ENCODE measurements around the gene ROCK1.

Gene ROCK1

DNA sequence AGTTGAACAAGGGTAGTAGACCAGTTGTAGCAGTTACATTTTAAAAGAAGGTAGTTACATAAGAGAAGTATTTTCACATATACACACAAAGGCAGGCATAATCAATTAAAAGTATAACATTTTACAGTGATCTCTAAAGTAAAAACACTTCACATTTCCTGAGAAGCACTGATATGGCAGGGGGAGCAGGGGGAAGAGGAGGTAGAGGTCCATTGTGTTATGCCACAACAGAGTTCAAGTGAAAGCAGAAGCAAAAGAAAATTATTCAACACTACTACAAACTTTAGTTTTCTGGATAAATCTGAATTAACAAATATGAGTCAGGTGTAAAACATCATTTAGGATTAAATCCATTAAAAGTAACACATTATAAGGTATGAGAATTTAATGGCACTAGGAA lies 38.4 kb downstream of the ROCK1 start:
- TF ChIP-seq, protein P1, sequence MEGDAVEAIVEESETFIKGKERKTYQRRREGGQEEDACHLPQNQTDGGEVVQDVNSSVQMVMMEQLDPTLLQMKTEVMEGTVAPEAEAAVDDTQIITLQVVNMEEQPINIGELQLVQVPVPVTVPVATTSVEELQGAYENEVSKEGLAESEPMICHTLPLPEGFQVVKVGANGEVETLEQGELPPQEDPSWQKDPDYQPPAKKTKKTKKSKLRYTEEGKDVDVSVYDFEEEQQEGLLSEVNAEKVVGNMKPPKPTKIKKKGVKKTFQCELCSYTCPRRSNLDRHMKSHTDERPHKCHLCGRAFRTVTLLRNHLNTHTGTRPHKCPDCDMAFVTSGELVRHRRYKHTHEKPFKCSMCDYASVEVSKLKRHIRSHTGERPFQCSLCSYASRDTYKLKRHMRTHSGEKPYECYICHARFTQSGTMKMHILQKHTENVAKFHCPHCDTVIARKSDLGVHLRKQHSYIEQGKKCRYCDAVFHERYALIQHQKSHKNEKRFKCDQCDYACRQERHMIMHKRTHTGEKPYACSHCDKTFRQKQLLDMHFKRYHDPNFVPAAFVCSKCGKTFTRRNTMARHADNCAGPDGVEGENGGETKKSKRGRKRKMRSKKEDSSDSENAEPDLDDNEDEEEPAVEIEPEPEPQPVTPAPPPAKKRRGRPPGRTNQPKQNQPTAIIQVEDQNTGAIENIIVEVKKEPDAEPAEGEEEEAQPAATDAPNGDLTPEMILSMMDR (conservative IDR thresholded peaks at IDR 0.05; ENCODE audit: low read depth, low read length) = no peak
- no peak for DNase-seq (ENCODE audit: low read depth)
- no peak overlapping the region for H3K4me3 ChIP-seq (ENCODE audit: low read depth, low read length)

DNA sequence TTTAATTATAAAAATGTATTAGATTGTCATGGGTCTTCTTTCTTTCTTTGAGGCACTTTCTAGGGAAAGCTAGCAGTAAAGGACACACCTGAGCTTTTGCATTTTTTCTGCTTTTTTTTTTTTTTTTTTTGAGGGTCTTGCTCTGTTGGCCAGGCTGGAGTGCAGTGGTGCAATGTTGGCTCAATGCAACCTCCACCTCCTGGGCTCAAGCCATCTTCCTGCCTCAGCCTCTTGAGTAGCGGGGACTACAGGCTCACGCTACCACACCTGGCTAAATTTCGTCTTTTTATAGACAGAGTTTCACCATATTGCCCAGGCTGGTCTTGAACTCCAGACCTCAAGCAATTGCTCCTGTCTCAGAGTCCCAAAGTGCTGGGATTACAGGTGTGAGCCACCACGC lies 40.5 kb downstream of the ROCK1 start:
- H3K4me3 ChIP-seq (ENCODE audit: low read depth, low read length) = no peak overlapping the region
- TF ChIP-seq, protein P1 (conservative IDR thresholded peaks at IDR 0.05; ENCODE audit: low read depth, low read length) = no peak
- no peak for DNase-seq (ENCODE audit: low read depth)

DNA sequence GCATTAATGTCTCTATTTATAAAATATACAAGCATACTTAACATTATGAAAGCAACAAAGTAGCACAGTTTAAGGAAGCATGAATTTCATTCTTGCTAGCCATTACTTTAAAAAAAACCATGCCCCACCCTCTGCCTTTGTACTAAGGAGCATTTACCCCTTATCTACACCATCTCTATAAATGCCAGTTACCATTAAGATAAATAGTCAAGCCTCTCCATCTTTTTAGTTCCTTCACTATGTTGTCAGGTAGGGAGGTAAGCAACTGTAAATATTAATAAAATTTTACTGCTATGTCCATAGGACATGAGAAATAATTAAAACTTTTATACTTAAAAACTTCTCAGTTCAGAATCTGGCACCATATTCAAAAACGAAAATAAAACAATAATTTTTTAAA lies 42.1 kb downstream of the ROCK1 start:
- H3K4me3 ChIP-seq (ENCODE audit: low read depth, low read length) = no peak overlapping the region
- TF ChIP-seq, protein P1 (conservative IDR thresholded peaks at IDR 0.05; ENCODE audit: low read depth, low read length) = no peak
- DNase-seq (ENCODE audit: low read depth) = no peak

DNA sequence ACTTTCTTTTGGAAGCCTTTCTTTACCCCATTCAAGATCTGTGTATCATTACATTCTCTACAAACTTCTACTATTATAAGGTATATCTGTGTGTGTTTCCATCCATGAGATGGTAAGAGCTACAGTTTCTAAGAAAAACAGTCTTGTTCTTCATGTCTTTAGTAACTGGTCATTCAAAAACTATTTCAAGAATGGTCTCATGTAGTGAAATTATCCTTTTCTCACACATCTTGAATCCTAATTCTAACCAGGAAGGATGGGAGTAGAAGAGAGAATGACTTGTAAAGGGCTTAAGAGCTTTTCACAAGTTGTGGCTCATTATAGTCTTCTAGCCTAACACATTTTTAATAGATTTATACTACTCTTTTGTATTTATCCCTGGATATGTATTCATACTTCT lies 47.3 kb downstream of the ROCK1 start:
- no peak overlapping the region for H3K4me3 ChIP-seq (ENCODE audit: low read depth, low read length)
- TF ChIP-seq, protein P1 (conservative IDR thresholded peaks at IDR 0.05; ENCODE audit: low read depth, low read length) = no peak
- peak; percentile 66 for DNase-seq (ENCODE audit: low read depth)

DNA sequence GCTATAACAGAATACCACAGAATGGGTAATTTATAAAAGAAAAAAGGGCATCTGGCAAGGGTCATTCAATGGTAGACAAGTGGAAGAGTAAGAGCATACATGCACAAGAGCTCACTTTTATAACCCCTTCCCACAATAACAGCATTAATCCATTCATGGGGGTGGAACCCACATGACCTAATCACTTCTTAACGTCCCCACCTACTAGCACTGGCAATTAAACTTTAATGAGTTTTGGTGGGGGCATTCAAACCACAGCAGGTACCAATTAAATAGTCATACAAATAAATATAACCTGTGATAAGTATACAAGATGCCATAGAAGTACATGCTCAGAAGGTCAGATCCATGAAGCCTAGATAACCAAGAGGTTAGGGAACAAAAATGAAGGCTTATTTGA lies 48.6 kb downstream of the ROCK1 start:
- H3K4me3 ChIP-seq (ENCODE audit: low read depth, low read length) = no peak overlapping the region
- DNase-seq (ENCODE audit: low read depth) = no peak
- TF ChIP-seq, protein P1 (conservative IDR thresholded peaks at IDR 0.05; ENCODE audit: low read depth, low read length) = no peak

DNA sequence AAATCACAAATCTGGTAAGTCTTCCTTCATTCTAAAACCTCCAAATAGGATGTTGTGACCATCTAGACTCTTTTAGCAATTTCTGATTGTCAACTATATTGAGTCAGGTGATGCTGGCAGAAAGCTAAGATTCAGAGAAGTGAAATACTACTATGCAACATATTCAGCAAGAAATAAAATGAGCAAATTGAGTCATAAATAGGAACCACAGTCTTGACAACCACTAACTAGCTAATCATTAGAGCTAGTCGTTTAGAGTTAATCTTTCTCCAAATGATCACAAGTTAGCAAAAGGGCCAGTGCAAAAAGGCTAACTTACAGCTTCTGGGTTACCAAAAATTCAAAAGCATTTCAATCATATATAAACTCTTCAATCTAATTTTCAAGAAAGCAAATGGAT lies 54.5 kb downstream of the ROCK1 start:
- H3K4me3 ChIP-seq (ENCODE audit: low read depth, low read length) = no peak overlapping the region
- TF ChIP-seq, protein P1 (conservative IDR thresholded peaks at IDR 0.05; ENCODE audit: low read depth, low read length) = no peak
- no peak for DNase-seq (ENCODE audit: low read depth)

DNA sequence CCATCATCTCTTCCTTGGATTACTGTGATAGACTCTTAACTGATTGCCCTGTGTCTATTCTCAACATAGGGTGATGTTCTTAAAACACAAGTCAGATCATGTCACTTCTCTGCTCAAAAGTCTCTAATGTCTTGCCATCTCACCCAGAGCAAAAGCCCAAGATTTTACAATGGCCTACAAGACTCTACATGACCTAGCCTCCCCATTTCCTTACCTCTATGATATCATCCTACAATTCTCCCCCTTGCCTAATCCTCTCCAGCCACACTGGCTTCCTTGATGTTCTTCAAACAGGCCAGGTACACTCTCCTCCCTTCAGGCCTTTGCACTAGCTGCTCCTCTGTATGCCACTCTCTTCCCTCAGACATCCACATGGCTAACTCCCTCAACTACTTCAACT lies 55.1 kb downstream of the ROCK1 start:
- DNase-seq (ENCODE audit: low read depth) = no peak
- TF ChIP-seq, protein P1 (conservative IDR thresholded peaks at IDR 0.05; ENCODE audit: low read depth, low read length) = no peak
- no peak overlapping the region for H3K4me3 ChIP-seq (ENCODE audit: low read depth, low read length)

Data from choroid plexus epithelial cell (primary cell).